GM21717 (cell line): Measurements from ENCODE around the gene LRMDA.

Experiments
- ATAC-seq: cut with Tn5 transposase; IDR thresholded peaks from one replicate; pipeline ENCODE4 v1.9.1; 2021; ENCODE audit warnings: mild to moderate bottlenecking, moderate library complexity; ENCODE audit not compliant: unreplicated experiment

LRMDA gene

GRCh38 chr10:76206797-76207352, 775.5 kb downstream of the LRMDA start:
- no peak for ATAC-seq

GRCh38 chr10:76209135-76209534, 777.7 kb downstream of the LRMDA start:
- no peak for ATAC-seq

- ATAC-seq: no peak
Observed at GRCh38 chr10:76210211-76210610, 778.8 kb downstream of the LRMDA start.

- no peak for ATAC-seq
Observed at GRCh38 chr10:76211691-76212090, 780.3 kb downstream of the LRMDA start.

GRCh38 chr10:76213876-76214275, 782.5 kb downstream of the LRMDA start:
- ATAC-seq: no peak

- no peak for ATAC-seq
Observed at GRCh38 chr10:76218035-76218434, 786.6 kb downstream of the LRMDA start.

GRCh38 chr10:76229341-76229740, 797.9 kb downstream of the LRMDA start:
- ATAC-seq: no peak

GRCh38 chr10:76230921-76231285, 799.5 kb downstream of the LRMDA start:
- no peak for ATAC-seq

- ATAC-seq: no peak
Observed at GRCh38 chr10:76231286-76231934, 800.0 kb downstream of the LRMDA start.

GRCh38 chr10:76234499-76235226, 803.2 kb downstream of the LRMDA start:
- no peak for ATAC-seq

GRCh38 chr10:76236356-76236755, 804.9 kb downstream of the LRMDA start:
- no peak for ATAC-seq

GRCh38 chr10:76242956-76243355, 811.5 kb downstream of the LRMDA start:
- no peak for ATAC-seq

GRCh38 chr10:76244061-76244686, 812.8 kb downstream of the LRMDA start:
- no peak for ATAC-seq

GRCh38 chr10:76245951-76246495, 814.6 kb downstream of the LRMDA start:
- no peak for ATAC-seq

GRCh38 chr10:76248649-76249200, 817.3 kb downstream of the LRMDA start:
- ATAC-seq: no peak

GRCh38 chr10:76251841-76252671, 820.6 kb downstream of the LRMDA start:
- no peak for ATAC-seq

- ATAC-seq: no peak
Observed at GRCh38 chr10:76252733-76253132, 821.3 kb downstream of the LRMDA start.

GRCh38 chr10:76255241-76255640, 823.8 kb downstream of the LRMDA start:
- no peak for ATAC-seq

GRCh38 chr10:76257816-76258215, 826.4 kb downstream of the LRMDA start:
- no peak for ATAC-seq

- no peak for ATAC-seq
Observed at GRCh38 chr10:76265441-76266113, 834.2 kb downstream of the LRMDA start.
